ENCODE data around the gene NEU4. TPM values are rescaled to one million over a fixed set of nuclear protein-coding genes. Genes with fewer than 3 reads are reported as not detected.
"Not testable (repeated sequence)": the region's sequence is repeated elsewhere in the genome, so short reads cannot be mapped to it uniquely, and the experiment has no call there.

The NEU4 gene, protein sequence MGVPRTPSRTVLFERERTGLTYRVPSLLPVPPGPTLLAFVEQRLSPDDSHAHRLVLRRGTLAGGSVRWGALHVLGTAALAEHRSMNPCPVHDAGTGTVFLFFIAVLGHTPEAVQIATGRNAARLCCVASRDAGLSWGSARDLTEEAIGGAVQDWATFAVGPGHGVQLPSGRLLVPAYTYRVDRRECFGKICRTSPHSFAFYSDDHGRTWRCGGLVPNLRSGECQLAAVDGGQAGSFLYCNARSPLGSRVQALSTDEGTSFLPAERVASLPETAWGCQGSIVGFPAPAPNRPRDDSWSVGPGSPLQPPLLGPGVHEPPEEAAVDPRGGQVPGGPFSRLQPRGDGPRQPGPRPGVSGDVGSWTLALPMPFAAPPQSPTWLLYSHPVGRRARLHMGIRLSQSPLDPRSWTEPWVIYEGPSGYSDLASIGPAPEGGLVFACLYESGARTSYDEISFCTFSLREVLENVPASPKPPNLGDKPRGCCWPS
- polyA plus RNA-seq, result under 1 TPM in 1 of 2 donors, not detected in 1; 0.04 TPM

DNA sequence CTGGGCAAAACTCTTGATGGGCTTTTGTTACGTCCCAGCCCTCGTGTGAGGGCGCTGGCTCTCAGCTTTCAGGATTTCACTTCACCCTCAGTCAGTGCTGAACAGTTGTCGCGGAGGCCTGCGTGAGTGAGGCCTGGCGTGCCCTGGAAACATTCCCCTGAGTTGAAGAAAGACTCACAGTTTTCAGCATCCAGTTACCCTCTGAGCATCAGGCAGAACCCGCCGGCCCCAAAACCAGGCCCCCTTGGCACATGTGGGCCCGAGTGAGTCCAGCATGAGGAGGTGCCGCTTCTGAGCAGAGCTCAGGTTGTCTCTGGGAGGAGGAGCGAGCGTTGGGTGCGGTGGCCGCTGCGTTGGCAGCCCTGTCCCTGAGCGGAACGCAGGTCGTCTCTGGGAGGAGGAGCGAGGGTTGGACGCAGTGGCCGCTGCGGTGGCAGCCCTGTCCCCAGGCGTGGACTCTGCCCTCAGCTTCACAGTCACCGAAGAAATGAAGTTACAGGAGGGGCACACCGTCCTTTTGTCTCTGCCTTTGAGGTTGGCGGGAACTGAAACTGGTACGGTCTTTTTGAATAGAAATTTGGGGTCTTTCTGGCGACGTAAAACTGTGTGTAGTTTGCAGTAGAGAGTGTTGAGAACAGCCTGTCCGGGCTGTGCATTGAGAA is at the start of gene NEU4:
Gene NEU4 (plus strand): TSS at position 473 of the 662 bp plus-strand sequence. CDS start 5,292 bp downstream, outside the sequence.
- no peaks in the 10 kb centered on the region for H3K9me3 ChIP-seq (ENCODE audit: control insufficient read depth in 2 of 2, insufficient read depth in 1 of 2, low read depth in 1 of 2, low read length in 1 of 2)
- H3K27me3 ChIP-seq (ENCODE audit: control insufficient read depth in 1 of 2, insufficient read depth in 2 of 2, low read length in 2 of 2), result no peaks in the 10 kb centered on the region
- no peak within 1 kb of the TSS for H3K4me3 ChIP-seq (ENCODE audit: low read depth in 1 of 2, low read length in 2 of 2)
- H3K36me3 ChIP-seq (ENCODE audit: control insufficient read depth in 2 of 2, insufficient read depth in 2 of 2, low read length in 1 of 2), result no peaks in the 10 kb centered on the region
- WGBS, 2 donors, result 83 to 85% methylated on average over 31 of the region's 31 CpGs
- H3K4me1 ChIP-seq (ENCODE audit: control insufficient read depth in 2 of 2, insufficient read depth in 2 of 2, low read length in 1 of 2), result peaks cover 6 to 9% of the 10 kb centered on the region in 2 donors
- H3K27ac ChIP-seq (ENCODE audit: low read depth in 2 of 2, low read length in 1 of 2), result no peak within 1 kb of the TSS

DNA sequence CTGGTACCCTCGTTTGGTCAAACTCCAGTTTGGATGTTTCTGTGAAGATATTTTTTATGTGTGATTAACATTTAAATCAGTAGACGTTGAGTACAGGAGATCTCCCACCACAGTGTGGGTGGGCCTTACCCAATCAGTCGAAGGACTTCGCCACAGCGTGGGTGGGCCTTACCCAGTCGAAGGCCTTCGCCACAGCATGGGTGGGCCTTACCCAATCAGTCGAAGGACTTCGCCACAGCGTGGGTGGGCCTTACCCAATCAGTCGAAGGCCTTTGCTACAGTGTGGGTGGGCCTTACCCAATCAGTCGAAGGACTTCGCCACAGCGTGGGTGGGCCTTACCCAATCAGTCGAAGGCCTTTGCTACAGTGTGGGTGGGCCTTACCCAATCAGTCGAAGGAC is 49.1 kb upstream of the NEU4 start:
- peaks cover 2 to 22% of the 10 kb centered on the region in 2 donors for H3K36me3 ChIP-seq (ENCODE audit: control insufficient read depth in 2 of 2, insufficient read depth in 2 of 2, low read length in 1 of 2)
- not testable (repeated sequence) for H3K4me3 ChIP-seq (ENCODE audit: low read depth in 1 of 2, low read length in 2 of 2); H3K4me1 ChIP-seq (ENCODE audit: control insufficient read depth in 2 of 2, insufficient read depth in 2 of 2, low read length in 1 of 2); H3K9me3 ChIP-seq (ENCODE audit: control insufficient read depth in 2 of 2, insufficient read depth in 1 of 2, low read depth in 1 of 2, low read length in 1 of 2); H3K27me3 ChIP-seq (ENCODE audit: control insufficient read depth in 1 of 2, insufficient read depth in 2 of 2, low read length in 2 of 2); H3K27ac ChIP-seq (ENCODE audit: low read depth in 2 of 2, low read length in 1 of 2)
- WGBS, 2 donors, result 93 to 95% methylated on average over 9 to 11 of the region's 16 CpGs

GRCh38 chr2:241760301-241760771 is 48.7 kb upstream of the NEU4 start:
- WGBS, 2 donors, result 92 to 95% methylated on average over 17 of the region's 17 CpGs
- no peaks in the 10 kb centered on the region for H3K4me1 ChIP-seq (ENCODE audit: control insufficient read depth in 2 of 2, insufficient read depth in 2 of 2, low read length in 1 of 2)
- H3K4me3 ChIP-seq (ENCODE audit: low read depth in 1 of 2, low read length in 2 of 2), result no peak overlapping the region
- no peak overlapping the region for H3K27ac ChIP-seq (ENCODE audit: low read depth in 2 of 2, low read length in 1 of 2)
- H3K9me3 ChIP-seq (ENCODE audit: control insufficient read depth in 2 of 2, insufficient read depth in 1 of 2, low read depth in 1 of 2, low read length in 1 of 2), result peaks cover 0 to 3% of the 10 kb centered on the region in 2 donors
- H3K36me3 ChIP-seq (ENCODE audit: control insufficient read depth in 2 of 2, insufficient read depth in 2 of 2, low read length in 1 of 2), result peaks cover 0 to 20% of the 10 kb centered on the region in 2 donors
- H3K27me3 ChIP-seq (ENCODE audit: control insufficient read depth in 1 of 2, insufficient read depth in 2 of 2, low read length in 2 of 2), result no peaks in the 10 kb centered on the region

DNA sequence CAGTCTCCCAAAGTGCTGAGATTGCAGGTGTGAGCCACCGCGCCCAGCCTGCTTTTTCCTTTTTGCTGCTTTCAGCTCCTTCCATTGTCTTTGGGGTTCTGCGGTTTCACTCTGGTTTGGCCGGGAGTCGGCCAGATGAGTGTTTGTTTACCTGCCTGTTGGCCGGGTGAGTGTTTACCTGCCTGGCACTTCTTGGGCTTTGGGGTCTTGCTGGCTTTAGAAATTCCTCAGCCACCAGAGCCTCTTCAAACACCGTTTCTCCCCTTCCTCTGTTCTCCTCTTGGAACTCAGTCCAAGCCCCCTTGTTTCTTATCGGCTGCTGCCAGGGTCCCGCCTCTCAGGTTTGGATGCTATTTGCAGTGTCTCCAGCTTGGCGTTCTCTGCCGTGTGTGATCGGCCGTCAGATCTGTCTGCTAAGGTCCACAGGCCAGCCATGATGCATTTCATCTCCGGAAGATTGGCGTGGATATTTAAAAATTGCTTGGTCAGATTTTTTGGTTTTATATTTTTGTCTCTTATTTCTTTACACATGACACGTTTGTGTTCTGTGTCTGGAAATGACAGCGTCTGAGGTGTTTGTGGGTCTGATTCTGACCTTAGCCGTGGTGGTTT is 46.6 kb upstream of the NEU4 start:
- Histone ChIP-seq H3K9me3 (ENCODE audit: control insufficient read depth in 2 of 2, insufficient read depth in 1 of 2, low read depth in 1 of 2, low read length in 1 of 2) (peaks cover 0 to 3% of the 10 kb centered on the region in 2 donors), H3K27ac (ENCODE audit: low read depth in 2 of 2, low read length in 1 of 2) (peak overlapping the region in 1 of 2 donors; percentile 14), H3K36me3 (ENCODE audit: control insufficient read depth in 2 of 2, insufficient read depth in 2 of 2, low read length in 1 of 2) (peaks cover 0 to 10% of the 10 kb centered on the region in 2 donors), H3K4me3 (ENCODE audit: low read depth in 1 of 2, low read length in 2 of 2) (no peak overlapping the region), H3K27me3 (ENCODE audit: control insufficient read depth in 1 of 2, insufficient read depth in 2 of 2, low read length in 2 of 2) (no peaks in the 10 kb centered on the region), H3K4me1 (ENCODE audit: control insufficient read depth in 2 of 2, insufficient read depth in 2 of 2, low read length in 1 of 2) (no peaks in the 10 kb centered on the region)
- WGBS, 2 donors, result 67 to 72% methylated on average over 18 of the region's 18 CpGs

DNA sequence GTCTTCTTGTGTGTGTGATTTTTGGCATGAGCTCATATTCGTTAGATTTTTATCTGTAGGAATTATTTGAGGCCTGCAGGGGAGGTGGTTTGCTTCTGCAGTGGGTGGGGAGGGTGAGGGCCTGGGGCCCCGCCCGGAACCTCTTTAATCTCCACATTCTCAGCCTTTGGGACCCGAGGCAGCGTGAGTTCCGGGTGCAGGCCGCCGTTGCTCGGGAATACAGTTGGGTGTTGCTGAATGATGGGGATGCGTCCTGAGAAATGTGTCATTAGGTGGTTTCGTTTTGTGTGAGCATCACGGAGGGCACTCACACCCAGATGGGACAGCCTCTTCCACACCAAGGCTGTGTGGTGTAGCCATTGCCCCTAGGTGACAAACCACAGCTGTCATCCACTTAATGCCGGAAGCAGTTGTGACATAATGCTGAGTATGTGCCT is 46.0 kb upstream of the NEU4 start:
- Histone ChIP-seq H3K27ac (ENCODE audit: low read depth in 2 of 2, low read length in 1 of 2) (no peak overlapping the region), H3K36me3 (ENCODE audit: control insufficient read depth in 2 of 2, insufficient read depth in 2 of 2, low read length in 1 of 2) (peaks cover 0 to 13% of the 10 kb centered on the region in 2 donors), H3K27me3 (ENCODE audit: control insufficient read depth in 1 of 2, insufficient read depth in 2 of 2, low read length in 2 of 2) (no peaks in the 10 kb centered on the region), H3K9me3 (ENCODE audit: control insufficient read depth in 2 of 2, insufficient read depth in 1 of 2, low read depth in 1 of 2, low read length in 1 of 2) (peaks cover 0 to 3% of the 10 kb centered on the region in 2 donors), H3K4me3 (ENCODE audit: low read depth in 1 of 2, low read length in 2 of 2) (no peak overlapping the region), H3K4me1 (ENCODE audit: control insufficient read depth in 2 of 2, insufficient read depth in 2 of 2, low read length in 1 of 2) (no peaks in the 10 kb centered on the region)
- WGBS, 2 donors, result 70 to 78% methylated on average over 13 of the region's 13 CpGs

GRCh38 chr2:241763551-241764274 is 45.3 kb upstream of the NEU4 start:
- H3K9me3 ChIP-seq (ENCODE audit: control insufficient read depth in 2 of 2, insufficient read depth in 1 of 2, low read depth in 1 of 2, low read length in 1 of 2), result peaks cover 0 to 3% of the 10 kb centered on the region in 2 donors
- WGBS, 2 donors, result 69 to 70% methylated on average over 20 of the region's 20 CpGs
- H3K4me1 ChIP-seq (ENCODE audit: control insufficient read depth in 2 of 2, insufficient read depth in 2 of 2, low read length in 1 of 2), result no peaks in the 10 kb centered on the region
- no peaks in the 10 kb centered on the region for H3K27me3 ChIP-seq (ENCODE audit: control insufficient read depth in 1 of 2, insufficient read depth in 2 of 2, low read length in 2 of 2)
- H3K4me3 ChIP-seq (ENCODE audit: low read depth in 1 of 2, low read length in 2 of 2), result no peak overlapping the region
- H3K36me3 ChIP-seq (ENCODE audit: control insufficient read depth in 2 of 2, insufficient read depth in 2 of 2, low read length in 1 of 2), result peaks cover 0 to 10% of the 10 kb centered on the region in 2 donors
- peak overlapping the region; percentile 35 to 58 for H3K27ac ChIP-seq (ENCODE audit: low read depth in 2 of 2, low read length in 1 of 2)

DNA sequence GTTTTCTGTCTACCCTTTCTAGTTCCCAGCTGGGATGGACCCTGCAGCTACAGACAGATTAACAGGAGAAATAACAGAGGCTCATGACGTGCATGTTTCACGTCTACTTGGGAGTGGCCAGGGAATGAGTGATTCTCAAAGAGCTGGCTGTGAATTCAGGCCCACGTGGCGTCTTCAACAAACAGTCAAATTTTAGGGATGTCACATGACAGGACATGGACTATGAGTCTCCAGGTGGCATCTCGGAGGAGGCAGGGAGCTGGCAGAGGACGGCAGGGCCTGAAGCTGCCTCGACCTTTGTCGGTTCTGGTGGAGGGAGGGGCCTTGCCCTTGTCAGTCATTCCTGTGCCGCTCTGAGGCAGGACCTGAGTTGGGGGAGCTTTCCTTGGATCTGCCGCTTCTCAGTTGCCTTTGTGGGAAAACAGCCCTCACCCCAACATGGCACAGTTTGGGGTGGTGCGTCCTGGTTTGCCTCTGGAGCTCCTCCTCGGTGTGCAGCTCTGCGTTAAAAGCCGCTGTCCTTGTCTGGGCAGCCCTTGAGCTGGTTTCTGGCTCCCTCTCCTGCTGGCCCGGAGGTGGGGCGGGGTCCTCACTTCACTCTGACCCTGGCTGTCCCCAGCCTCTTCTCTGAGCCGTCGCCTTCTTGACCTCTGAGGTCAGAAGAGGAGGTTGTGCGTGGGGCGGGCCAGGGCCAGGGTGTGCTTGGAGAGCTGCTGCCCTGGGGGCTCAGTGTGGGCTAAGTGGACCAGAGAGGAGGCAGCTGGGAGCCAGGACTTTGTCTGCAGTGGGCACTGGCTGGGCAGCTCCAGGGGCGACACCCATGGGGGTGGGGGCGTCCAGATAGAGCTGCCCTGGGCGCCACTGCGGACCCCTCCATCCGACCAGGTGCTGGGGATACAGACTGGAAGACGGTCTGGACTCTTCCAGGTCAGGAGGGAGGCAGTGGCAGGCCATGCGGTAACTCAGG is 44.4 kb upstream of the NEU4 start:
- no peaks in the 10 kb centered on the region for H3K27me3 ChIP-seq (ENCODE audit: control insufficient read depth in 1 of 2, insufficient read depth in 2 of 2, low read length in 2 of 2)
- H3K36me3 ChIP-seq (ENCODE audit: control insufficient read depth in 2 of 2, insufficient read depth in 2 of 2, low read length in 1 of 2), result peaks cover 0 to 10% of the 10 kb centered on the region in 2 donors
- no peak overlapping the region for H3K4me3 ChIP-seq (ENCODE audit: low read depth in 1 of 2, low read length in 2 of 2)
- H3K4me1 ChIP-seq (ENCODE audit: control insufficient read depth in 2 of 2, insufficient read depth in 2 of 2, low read length in 1 of 2), result no peaks in the 10 kb centered on the region
- WGBS, 2 donors, result 81 to 89% methylated on average over 27 of the region's 27 CpGs
- H3K9me3 ChIP-seq (ENCODE audit: control insufficient read depth in 2 of 2, insufficient read depth in 1 of 2, low read depth in 1 of 2, low read length in 1 of 2), result peaks cover 0 to 3% of the 10 kb centered on the region in 2 donors
- H3K27ac ChIP-seq (ENCODE audit: low read depth in 2 of 2, low read length in 1 of 2), result no peak overlapping the region

GRCh38 chr2:241767464-241768250 is 41.3 kb upstream of the NEU4 start:
- Histone ChIP-seq H3K9me3 (ENCODE audit: control insufficient read depth in 2 of 2, insufficient read depth in 1 of 2, low read depth in 1 of 2, low read length in 1 of 2) (no peaks in the 10 kb centered on the region), H3K4me1 (ENCODE audit: control insufficient read depth in 2 of 2, insufficient read depth in 2 of 2, low read length in 1 of 2) (no peaks in the 10 kb centered on the region), H3K36me3 (ENCODE audit: control insufficient read depth in 2 of 2, insufficient read depth in 2 of 2, low read length in 1 of 2) (peaks cover 0 to 6% of the 10 kb centered on the region in 2 donors), H3K27me3 (ENCODE audit: control insufficient read depth in 1 of 2, insufficient read depth in 2 of 2, low read length in 2 of 2) (no peaks in the 10 kb centered on the region), H3K27ac (ENCODE audit: low read depth in 2 of 2, low read length in 1 of 2) (no peak overlapping the region), H3K4me3 (ENCODE audit: low read depth in 1 of 2, low read length in 2 of 2) (no peak overlapping the region)
- WGBS, 2 donors, result 87 to 88% methylated on average over 34 to 37 of the region's 37 CpGs

All from esophagus (tissue), 2 donors.